Common myeloid progenitor, CD34-positive (primary cell): ENCODE results near the gene POU2F1.

Experiments
- CTCF ChIA-PET: fragments of 350-600 bp; sonication (Branson Sonifier 250); formaldehyde crosslinking; loops from one replicate; lab custom pipeline; 2021; ENCODE audit warnings: antibody characterized with exemption; lab: Charles Lee
- POLR2A ChIA-PET: fragments of 350-600 bp; sonication (Branson Sonifier 250); formaldehyde crosslinking; loops from one replicate; lab custom pipeline; 2021; ENCODE audit warnings: antibody characterized with exemption; lab: Charles Lee
- DNase-seq, 3 donors: peaks; one replicate each; pipeline versions ENCODE4 v3.0.0 to v3.0.0-alpha.2; 2013
- H3K27ac ChIP-seq, 2 experiments: 1 replicate in 1 of 2; 2 replicates in 1 of 2; pipeline ENCODE4 v1.7.0; 2013; ENCODE audit warnings: inconsistent platforms in 2 of 2, low read length in 2 of 2, mild to moderate bottlenecking in 2 of 2, low read depth in 1 of 2, moderate library complexity in 1 of 2; ENCODE audit not compliant: severe bottlenecking in 2 of 2, insufficient read depth in 1 of 2, poor library complexity in 1 of 2
- H3K27me3 ChIP-seq, 5 experiments: replicated peaks in 2 of 5; 1 replicate in 3 of 5; 2 replicates in 2 of 5; pipeline versions ENCODE4 v1.6.1 to v1.7.0; 2013; ENCODE audit warnings: low read length in 4 of 5, mild to moderate bottlenecking in 2 of 5, moderate library complexity in 2 of 5, inconsistent platforms in 1 of 5; ENCODE audit not compliant: insufficient read depth in 5 of 5, control insufficient read depth in 4 of 5
- H3K36me3 ChIP-seq, 4 experiments: 1 replicate in 2 of 4; 2 replicates in 2 of 4; pipeline versions ENCODE4 v1.6.1 to v1.7.0; 2013; ENCODE audit warnings: low read length in 3 of 4, control low read depth in 1 of 4, mild to moderate bottlenecking in 1 of 4; ENCODE audit not compliant: control insufficient read depth in 4 of 4, insufficient read depth in 4 of 4
- H3K4me1 ChIP-seq, 4 experiments: 1 replicate in 3 of 4; 2 replicates in 1 of 4; pipeline versions ENCODE4 v1.6.1 to v1.7.1; 2013; ENCODE audit warnings: low read length in 3 of 4, mild to moderate bottlenecking in 3 of 4, control low read depth in 1 of 4, inconsistent platforms in 1 of 4, moderate library complexity in 1 of 4; ENCODE audit not compliant: control insufficient read depth in 4 of 4, insufficient read depth in 4 of 4; ENCODE audit errors: control extremely low read depth in 1 of 4
- H3K4me3 ChIP-seq, 7 experiments: 1 replicate in 4 of 7; 2 replicates in 3 of 7; pipeline versions ENCODE4 v1.5.1 to v1.7.0; 2013; ENCODE audit warnings: mild to moderate bottlenecking in 7 of 7, low read length in 6 of 7, moderate library complexity in 6 of 7, inconsistent platforms in 2 of 7, low read depth in 2 of 7, control low read depth in 1 of 7; ENCODE audit not compliant: insufficient read depth in 4 of 7, control insufficient read depth in 1 of 7; ENCODE audit errors: extremely low read depth in 1 of 7
- H3K9me3 ChIP-seq, 5 experiments: 1 replicate in 4 of 5; 2 replicates in 1 of 5; pipeline versions ENCODE4 v1.6.1 to v1.7.1; 2013; ENCODE audit warnings: low read length in 4 of 5, mild to moderate bottlenecking in 2 of 5, inconsistent platforms in 1 of 5, low read depth in 1 of 5, moderate library complexity in 1 of 5; ENCODE audit not compliant: control insufficient read depth in 4 of 5, insufficient read depth in 2 of 5; ENCODE audit errors: control extremely low read depth in 1 of 5
- WGBS: methylation state at CpG from one replicate; pipeline ENCODE4 v1.1.5; 2013; ENCODE audit not compliant: insufficient coverage; 5-methylcytosine and 5-hydroxymethylcytosine counted together

POU2F1 gene

GRCh38 chr1:167291539-167292185 is 71.0 kb downstream of the POU2F1 start:
- H3K4me1 ChIP-seq = peaks cover 0 to 24% (median 12%) of the 10 kb centered on the region in 4 experiments
- DNase-seq = no peak
- no peak overlapping the region for H3K4me3 ChIP-seq
- H3K27me3 ChIP-seq = no peaks in the 10 kb centered on the region
- WGBS = no CpG with 5 or more reads among the region's 3 CpGs
- no peak overlapping the region for H3K27ac ChIP-seq
- CTCF ChIA-PET = interaction anchor here (1.0 to 2.6 kb wide), 3 partner anchors 14 to 244 kb away, joined by 3 to 6 read pairs (median 3); no protein-coding TSS in a partner anchor
- H3K9me3 ChIP-seq = no peaks in the 10 kb centered on the region
- POLR2A ChIA-PET = interaction anchor here (0.6 to 0.8 kb wide), 2 partner anchors 10 to 71 kb away, joined by 3 to 4 read pairs; partner anchors contain the start of gene POU2F1
- no peaks in the 10 kb centered on the region for H3K36me3 ChIP-seq

GRCh38 chr1:167292216-167292615 is 71.5 kb downstream of the POU2F1 start:
- DNase-seq = no peak
- peaks cover 0 to 21% (median 13%) of the 10 kb centered on the region in 4 experiments for H3K4me1 ChIP-seq
- CTCF ChIA-PET = interaction anchor here (1.0 to 2.6 kb wide), 3 partner anchors 13 to 244 kb away, joined by 3 to 6 read pairs (median 3); no protein-coding TSS in a partner anchor
- POLR2A ChIA-PET = interaction anchor here (0.6 to 0.8 kb wide), 3 partner anchors 11 to 72 kb away, joined by 3 to 4 read pairs (median 4); partner anchors contain the start of gene POU2F1
- H3K27me3 ChIP-seq = no peaks in the 10 kb centered on the region
- H3K9me3 ChIP-seq = no peaks in the 10 kb centered on the region
- no peak overlapping the region for H3K27ac ChIP-seq
- H3K36me3 ChIP-seq = no peaks in the 10 kb centered on the region
- no peak overlapping the region for H3K4me3 ChIP-seq

- no peak overlapping the region for H3K27ac ChIP-seq
Measured at GRCh38 chr1:167293057-167293456, 72.4 kb downstream of the POU2F1 start.

GRCh38 chr1:167294528-167294927 is 73.8 kb downstream of the POU2F1 start:
- CTCF ChIA-PET = no interaction called here
- WGBS = 100% methylated on average over 1 of the region's 2 CpGs
- H3K9me3 ChIP-seq = no peaks in the 10 kb centered on the region
- peak; percentile 29 to 88 (median 80) for DNase-seq
- H3K4me3 ChIP-seq = no peak overlapping the region
- H3K27me3 ChIP-seq = no peaks in the 10 kb centered on the region
- H3K4me1 ChIP-seq = peaks cover 3 to 18% (median 11%) of the 10 kb centered on the region in 4 experiments
- no peak overlapping the region for H3K27ac ChIP-seq
- POLR2A ChIA-PET = no interaction called here
- no peaks in the 10 kb centered on the region for H3K36me3 ChIP-seq

More at GRCh38 chr1:167293057-167293456, 72.4 kb downstream of the POU2F1 start:
- no peak overlapping the region for H3K4me3 ChIP-seq
- ChIA-PET POLR2A (no interaction called here), CTCF (interaction anchor here (1.0 kb wide), 1 partner anchor 20 kb away, joined by 3 read pairs; no protein-coding TSS in a partner anchor)
- no peaks in the 10 kb centered on the region for H3K36me3 ChIP-seq
- H3K9me3 ChIP-seq = no peaks in the 10 kb centered on the region
- peaks cover 4 to 25% (median 15%) of the 10 kb centered on the region in 4 experiments for H3K4me1 ChIP-seq
- 85% methylated on average over 4 of the region's 4 CpGs for whole genome bisulfite sequencing
- no peak for DNase-seq
- no peaks in the 10 kb centered on the region for H3K27me3 ChIP-seq

GRCh38 chr1:167297222-167298214 is 76.8 kb downstream of the POU2F1 start:
- no peak overlapping the region for H3K4me3 ChIP-seq
- peak in 1 of 3 donors; percentile 22 for DNase-seq
- CTCF ChIA-PET = interaction anchor here (1.3 kb wide), 1 partner anchor 15 kb away, joined by 3 read pairs; no protein-coding TSS in a partner anchor

GRCh38 chr1:167298325-167298724 is 77.6 kb downstream of the POU2F1 start:
- DNase-seq = no peak
- Histone ChIP-seq H3K4me3 (no peak overlapping the region), H3K4me1 (peaks cover 3 to 18% (median 9%) of the 10 kb centered on the region in 4 experiments), H3K9me3 (no peaks in the 10 kb centered on the region), H3K27ac (no peak overlapping the region), H3K36me3 (peaks cover 0 to 2% (median 0%) of the 10 kb centered on the region in 4 experiments), H3K27me3 (no peaks in the 10 kb centered on the region)
- WGBS = no CpG with 5 or more reads among the region's 3 CpGs
- CTCF ChIA-PET = interaction anchor here (1.3 kb wide), 1 partner anchor 15 kb away, joined by 3 read pairs; no protein-coding TSS in a partner anchor
- POLR2A ChIA-PET = no interaction called here

More at GRCh38 chr1:167297222-167298214, 76.8 kb downstream of the POU2F1 start:
- no peaks in the 10 kb centered on the region for H3K27me3 ChIP-seq
- no peaks in the 10 kb centered on the region for H3K9me3 ChIP-seq
- POLR2A ChIA-PET = interaction anchor here (0.6 kb wide), 1 partner anchor 38 kb away, joined by 4 read pairs; no protein-coding TSS in a partner anchor
- peaks cover 0 to 2% (median 0%) of the 10 kb centered on the region in 4 experiments for H3K36me3 ChIP-seq
- H3K4me1 ChIP-seq = peaks cover 3 to 18% (median 9%) of the 10 kb centered on the region in 4 experiments
- WGBS = 100% methylated on average over 1 of the region's 4 CpGs
- no peak overlapping the region for H3K27ac ChIP-seq
